Loucy (cell line): ENCODE results near the gene ABCG1.

Experiments
- H2AFZ ChIP-seq: fragments of 200-600 bp; sonication (generic); 2 replicates; pipeline ENCODE4 v1.6.0; 2016; ENCODE audit warnings: antibody characterized with exemption, mild to moderate bottlenecking, low read length, moderate library complexity
- H3F3A ChIP-seq: fragments of 200-600 bp; 2 replicates; pipeline ENCODE4 v1.6.0; 2016; ENCODE audit warnings: antibody characterized with exemption, low read depth, mild to moderate bottlenecking
- H3K27me3 ChIP-seq: fragments of 200-600 bp; sonication (generic); 2 replicates; pipeline ENCODE4 v1.6.1; 2014; ENCODE audit warnings: low read length, mild to moderate bottlenecking; ENCODE audit not compliant: insufficient read depth, poor library complexity, severe bottlenecking
- H3K36me3 ChIP-seq: fragments of 200-600 bp; sonication (generic); 2 replicates; pipeline ENCODE4 v1.6.1; 2016; ENCODE audit warnings: low read length; ENCODE audit not compliant: insufficient read depth
- H3K4me1 ChIP-seq: fragments of 200-600 bp; sonication (generic); 2 replicates; pipeline ENCODE4 v1.5.1; 2014; ENCODE audit warnings: low read length, mild to moderate bottlenecking; ENCODE audit not compliant: insufficient read depth, poor library complexity, severe bottlenecking
- H3K4me2 ChIP-seq: fragments of 200-600 bp; sonication (generic); 2 replicates; pipeline ENCODE4 v1.6.0; 2014; ENCODE audit warnings: antibody characterized with exemption, low read length, low read depth, mild to moderate bottlenecking; ENCODE audit not compliant: poor library complexity, severe bottlenecking
- H3K4me3 ChIP-seq: fragments of 200-600 bp; sonication (generic); 2 replicates; pipeline ENCODE4 v1.5.1; 2014; ENCODE audit warnings: low read length, mild to moderate bottlenecking, mixed read lengths; ENCODE audit not compliant: poor library complexity, severe bottlenecking
- H3K79me2 ChIP-seq: fragments of 200-600 bp; sonication (generic); 2 replicates; pipeline ENCODE4 v1.6.1; 2014; ENCODE audit warnings: low read length; ENCODE audit not compliant: insufficient read depth
- H3K9ac ChIP-seq: fragments of 200-600 bp; sonication (generic); 2 replicates; pipeline ENCODE4 v1.6.0; 2014; ENCODE audit warnings: mild to moderate bottlenecking, low read depth, low read length, moderate library complexity; ENCODE audit not compliant: poor library complexity, severe bottlenecking
- H3K9me2 ChIP-seq: fragments of 200-600 bp; sonication (generic); replicated peaks from 2 replicates; pipeline ENCODE4 v1.6.1; 2016; ENCODE audit warnings: low read depth, low read length, mixed read lengths
- H3K9me3 ChIP-seq: fragments of 200-600 bp; sonication (generic); 2 replicates; pipeline ENCODE4 v1.6.1; 2014; ENCODE audit warnings: mild to moderate bottlenecking, antibody characterized with exemption, low read length, low read depth; ENCODE audit not compliant: insufficient read depth
- H4K20me1 ChIP-seq: fragments of 200-600 bp; sonication (generic); 2 replicates; pipeline ENCODE4 v1.6.0; 2014; ENCODE audit warnings: antibody characterized with exemption, low read length, mild to moderate bottlenecking; ENCODE audit not compliant: insufficient read depth, poor library complexity, severe bottlenecking
- EZH2phosphoT487 ChIP-seq: fragments of 200-600 bp; IDR thresholded peaks from 2 replicates; pipeline ENCODE4 v1.6.1; 2018; ENCODE audit warnings: antibody characterized with exemption, mild to moderate bottlenecking, moderate library complexity, borderline replicate concordance
- TF ChIP-seq, protein P1 (sequence below): fragments of 200-600 bp; sonication (generic); conservative IDR thresholded peaks from 2 replicates; pipeline ENCODE4 v1.5.1; 2014; ENCODE audit warnings: mild to moderate bottlenecking, antibody characterized with exemption, low read length

ABCG1 gene

DNA sequence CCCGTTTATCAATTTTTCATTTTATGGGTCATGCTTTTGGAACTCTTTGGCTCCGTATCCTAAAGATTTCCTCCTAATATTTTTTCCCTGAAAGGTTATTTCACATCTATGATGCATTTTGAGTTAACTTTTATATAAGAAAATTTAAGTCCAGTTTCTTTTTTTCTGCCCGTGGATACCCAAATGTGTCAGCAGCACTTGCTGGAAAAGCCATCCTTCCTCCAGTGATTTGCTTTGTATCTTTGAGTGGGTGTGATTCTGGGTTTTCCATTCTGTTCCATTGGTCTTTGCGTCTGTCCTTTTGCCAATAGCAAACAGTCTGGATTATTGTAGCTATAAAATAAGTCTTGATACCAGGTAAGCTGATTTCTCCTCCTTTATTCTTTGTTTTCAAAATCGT is 15.6 kb upstream of the ABCG1 start:
- no peaks in the 10 kb centered on the region for H3K79me2 ChIP-seq
- H3K9me2 ChIP-seq, result no peaks in the 10 kb centered on the region
- H3K9me3 ChIP-seq, result no peaks in the 10 kb centered on the region

DNA sequence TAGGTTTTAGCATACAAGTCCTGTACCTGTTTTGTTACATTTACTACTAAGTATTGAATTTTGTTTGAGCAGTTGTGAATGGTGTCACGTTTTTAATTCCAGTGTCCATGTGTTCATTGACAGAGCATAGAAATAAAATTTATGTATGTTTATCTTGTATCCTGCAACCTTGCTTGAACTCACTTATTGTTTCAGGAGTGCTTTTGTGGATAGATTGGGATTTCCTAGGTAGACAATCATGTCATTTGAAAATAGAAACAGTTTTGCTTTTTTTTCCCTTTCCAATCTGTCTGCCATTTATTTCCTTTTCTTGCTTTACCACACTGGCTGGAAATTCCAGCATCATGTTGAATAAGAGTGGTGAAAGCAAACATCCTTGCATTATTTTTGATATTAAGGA is 15.0 kb upstream of the ABCG1 start:
- Histone ChIP-seq H3K4me1 (peaks cover 31% of the 10 kb centered on the region), H2AFZ (no peak overlapping the region), H4K20me1 (no peaks in the 10 kb centered on the region), H3F3A (peaks cover 3% of the 10 kb centered on the region; the same call in 1 of the 2 replicates), H3K27me3 (no peaks in the 10 kb centered on the region), H3K9ac (no peak overlapping the region), H3K4me2 (no peak overlapping the region), H3K4me3 (no peak overlapping the region), H3K9me3 (no peaks in the 10 kb centered on the region), H3K9me2 (no peaks in the 10 kb centered on the region), H3K79me2 (no peaks in the 10 kb centered on the region), H3K36me3 (no peaks in the 10 kb centered on the region)
- TF ChIP-seq, protein P1, sequence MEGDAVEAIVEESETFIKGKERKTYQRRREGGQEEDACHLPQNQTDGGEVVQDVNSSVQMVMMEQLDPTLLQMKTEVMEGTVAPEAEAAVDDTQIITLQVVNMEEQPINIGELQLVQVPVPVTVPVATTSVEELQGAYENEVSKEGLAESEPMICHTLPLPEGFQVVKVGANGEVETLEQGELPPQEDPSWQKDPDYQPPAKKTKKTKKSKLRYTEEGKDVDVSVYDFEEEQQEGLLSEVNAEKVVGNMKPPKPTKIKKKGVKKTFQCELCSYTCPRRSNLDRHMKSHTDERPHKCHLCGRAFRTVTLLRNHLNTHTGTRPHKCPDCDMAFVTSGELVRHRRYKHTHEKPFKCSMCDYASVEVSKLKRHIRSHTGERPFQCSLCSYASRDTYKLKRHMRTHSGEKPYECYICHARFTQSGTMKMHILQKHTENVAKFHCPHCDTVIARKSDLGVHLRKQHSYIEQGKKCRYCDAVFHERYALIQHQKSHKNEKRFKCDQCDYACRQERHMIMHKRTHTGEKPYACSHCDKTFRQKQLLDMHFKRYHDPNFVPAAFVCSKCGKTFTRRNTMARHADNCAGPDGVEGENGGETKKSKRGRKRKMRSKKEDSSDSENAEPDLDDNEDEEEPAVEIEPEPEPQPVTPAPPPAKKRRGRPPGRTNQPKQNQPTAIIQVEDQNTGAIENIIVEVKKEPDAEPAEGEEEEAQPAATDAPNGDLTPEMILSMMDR, result no peak
- no peak for TF ChIP-seq EZH2phosphoT487

More for the DNA sequence above, 15.6 kb upstream of the ABCG1 start:
- Histone ChIP-seq H3K9ac (no peak overlapping the region), H3F3A (peaks cover 3% of the 10 kb centered on the region; the same call in 1 of the 2 replicates), H3K27me3 (no peaks in the 10 kb centered on the region), H2AFZ (no peak overlapping the region), H3K36me3 (no peaks in the 10 kb centered on the region), H3K4me2 (no peak overlapping the region), H3K4me3 (no peak overlapping the region), H3K4me1 (peaks cover 35% of the 10 kb centered on the region), H4K20me1 (no peaks in the 10 kb centered on the region)
- TF ChIP-seq, protein P1, result no peak
- TF ChIP-seq EZH2phosphoT487, result no peak

DNA sequence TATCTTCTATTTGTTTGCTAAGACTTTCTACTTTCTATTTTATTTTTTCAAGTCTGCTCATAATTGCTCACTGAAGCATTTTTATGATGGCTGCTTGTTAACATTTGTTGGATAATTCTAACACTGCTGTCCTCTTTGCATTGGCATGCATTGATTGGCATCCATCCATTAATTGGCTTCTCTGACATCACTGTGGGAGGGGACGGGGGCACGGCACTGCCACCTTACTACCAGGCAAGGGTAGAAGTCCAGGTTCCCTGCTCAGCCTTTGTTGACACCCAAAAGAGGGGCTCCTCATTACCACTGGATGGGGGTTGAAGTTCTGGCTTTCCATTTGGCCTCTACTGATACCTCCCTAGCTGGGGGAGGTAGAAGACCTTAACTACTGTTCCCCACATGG is 11.5 kb upstream of the ABCG1 start:
- peaks cover 3% of the 10 kb centered on the region; the same call in 1 of the 2 replicates for H3F3A ChIP-seq
- H3K27me3 ChIP-seq, result no peaks in the 10 kb centered on the region
- no peaks in the 10 kb centered on the region for H3K9me2 ChIP-seq
- H3K4me3 ChIP-seq, result no peak overlapping the region
- no peak overlapping the region for H3K4me2 ChIP-seq
- TF ChIP-seq EZH2phosphoT487, result no peak
- TF ChIP-seq, protein P1, result no peak
- peaks cover 15% of the 10 kb centered on the region for H3K4me1 ChIP-seq
- no peaks in the 10 kb centered on the region for H3K9me3 ChIP-seq
- no peak overlapping the region for H3K9ac ChIP-seq
- H3K79me2 ChIP-seq, result no peaks in the 10 kb centered on the region
- H4K20me1 ChIP-seq, result no peaks in the 10 kb centered on the region
- no peaks in the 10 kb centered on the region for H3K36me3 ChIP-seq
- H2AFZ ChIP-seq, result no peak overlapping the region
